Tibial artery (tissue), 4 donors: ENCODE measurements around the gene PROSER2.

Experiments used
- DNase-seq, 2 donors: peaks; one replicate each; pipeline ENCODE4 v3.0.0-alpha.2; 2019
- H3K27ac ChIP-seq, 2 donors: fragments of 200-600 bp; sonication (generic) in 1 of 2; 1 replicate in 1 of 2; 2 replicates in 1 of 2; pipeline ENCODE4 v1.5.1; 2018 to 2019; ENCODE audit warnings: mild to moderate bottlenecking in 1 of 2
- H3K27me3 ChIP-seq, 2 donors: fragments of 200-600 bp; sonication (generic) in 1 of 2; one replicate each; pipeline versions ENCODE4 v1.5.1 to v1.6.0; 2016 to 2019
- H3K36me3 ChIP-seq, 3 donors: fragments of 200-600 bp; sonication (generic) in 2 of 3; one replicate each; pipeline ENCODE4 v1.5.1; 2016 to 2019; ENCODE audit warnings: mild to moderate bottlenecking in 2 of 3
- H3K4me1 ChIP-seq, 4 donors: fragments of 200-600 bp; sonication (generic) in 2 of 4; 1 replicate in 3 of 4; 2 replicates in 1 of 4; pipeline ENCODE4 v1.5.1; 2016 to 2019
- H3K4me3 ChIP-seq, 2 donors: fragments of 200-600 bp; sonication (generic) in 1 of 2; 1 replicate in 1 of 2; 2 replicates in 1 of 2; pipeline ENCODE4 v1.5.1; 2018 to 2019; ENCODE audit warnings: mild to moderate bottlenecking in 2 of 2
- H3K9me3 ChIP-seq, 3 donors: fragments of 200-600 bp; sonication (generic) in 1 of 3; one replicate each; pipeline ENCODE4 v1.5.1; 2016 to 2019
- CTCF ChIP-seq, 2 experiments: fragments of 200-600 bp in 1 of 2; fragments of 450-650 bp in 1 of 2; IDR thresholded peaks; one replicate each; pipeline ENCODE4 v1.5.1; 2017 to 2019; ENCODE audit warnings: antibody characterized with exemption in 2 of 2, mild to moderate bottlenecking in 1 of 2, moderate library complexity in 1 of 2
- intact Hi-C: fragments of 100-400 bp; cut with DNase I; formaldehyde crosslinking; loops from one replicate; pipeline ENCODE4 v1.15.0; 2023; ENCODE audit warnings: low total_unique reads

PROSER2 gene

GRCh38 chr10:11823122-11823988 is at the start of gene PROSER2:
PROSER2 (plus strand) TSS chr10:11823356; CDS start chr10:11852078, 28,722 bp downstream.
- Histone ChIP-seq H3K27ac (peak within 1 kb of the TSS; percentile 63 to 67), H3K36me3 (no peaks in the 10 kb centered on the region), H3K4me1 (peaks cover 0 to 11% (median 8%) of the 10 kb centered on the region in 4 donors), H3K4me3 (peak within 1 kb of the TSS; percentile 70 to 75), H3K27me3 (peaks cover 0 to 13% of the 10 kb centered on the region in 2 donors), H3K9me3 (no peaks in the 10 kb centered on the region)
- DNase-seq = no peak
- no peak for TF ChIP-seq CTCF (IDR thresholded peaks at IDR 0.05)
- intact Hi-C loops = no loop called here

- H3K27ac ChIP-seq = no peak overlapping the region
- no peak for DNase-seq
- intact Hi-C loops = no loop called here
- H3K27me3 ChIP-seq = peaks cover 0 to 6% of the 10 kb centered on the region in 2 donors
- no peaks in the 10 kb centered on the region for H3K36me3 ChIP-seq
- no peaks in the 10 kb centered on the region for H3K4me1 ChIP-seq
- H3K9me3 ChIP-seq = no peaks in the 10 kb centered on the region
- no peak for TF ChIP-seq CTCF (IDR thresholded peaks at IDR 0.05)
- no peak overlapping the region for H3K4me3 ChIP-seq
Observed at GRCh38 chr10:11773761-11774441, 49.3 kb upstream of the PROSER2 start.

GRCh38 chr10:11775412-11775811 is 47.7 kb upstream of the PROSER2 start:
- TF ChIP-seq CTCF (IDR thresholded peaks at IDR 0.05) = no peak

GRCh38 chr10:11776080-11776479 is 47.1 kb upstream of the PROSER2 start:
- peaks cover 0 to 6% of the 10 kb centered on the region in 2 donors for H3K27me3 ChIP-seq
- no peak for DNase-seq
- no peaks in the 10 kb centered on the region for H3K4me1 ChIP-seq
- no peak overlapping the region for H3K4me3 ChIP-seq
- H3K36me3 ChIP-seq = no peaks in the 10 kb centered on the region
- no peak overlapping the region for H3K27ac ChIP-seq
- H3K9me3 ChIP-seq = no peaks in the 10 kb centered on the region
- intact Hi-C loops = no loop called here
- no peak for TF ChIP-seq CTCF (IDR thresholded peaks at IDR 0.05)

More at GRCh38 chr10:11775412-11775811, 47.7 kb upstream of the PROSER2 start:
- Histone ChIP-seq H3K9me3 (no peaks in the 10 kb centered on the region), H3K4me1 (no peaks in the 10 kb centered on the region), H3K36me3 (no peaks in the 10 kb centered on the region), H3K27ac (no peak overlapping the region), H3K4me3 (no peak overlapping the region), H3K27me3 (peaks cover 0 to 6% of the 10 kb centered on the region in 2 donors)
- intact Hi-C loops = no loop called here
- no peak for DNase-seq

- DNase-seq = no peak
- Histone ChIP-seq H3K27ac (no peak overlapping the region), H3K9me3 (no peaks in the 10 kb centered on the region), H3K36me3 (no peaks in the 10 kb centered on the region), H3K4me3 (no peak overlapping the region), H3K4me1 (no peaks in the 10 kb centered on the region), H3K27me3 (no peaks in the 10 kb centered on the region)
- TF ChIP-seq CTCF (IDR thresholded peaks at IDR 0.05) = no peak
- intact Hi-C loops = no loop called here
Observed at GRCh38 chr10:11781114-11781513, 42.0 kb upstream of the PROSER2 start.
